Hematopoietic multipotent progenitor cell treated with erythropoietin and hydrocortisone succinate and interleukin-3 and kit ligand, for 15 days (in vitro differentiated cells): ENCODE data around the gene AP5B1.
"Not testable (repeated sequence)": the region's sequence is repeated elsewhere in the genome, so short reads cannot be mapped to it uniquely, and the experiment has no call there.

Experiments used
- DNase-seq: peaks from one replicate; pipeline ENCODE4 v3.0.0-alpha.2; 2015; ENCODE audit warnings: low spot score

AP5B1 gene

GRCh38 chr11:65786008-65786785 lies 5.4 kb upstream of the AP5B1 start:
- no peak for DNase-seq

- DNase-seq: no peak
Observed at GRCh38 chr11:65785319-65786007, 4.7 kb upstream of the AP5B1 start.

- DNase-seq: no peak
Observed at GRCh38 chr11:65782816-65783228, 2.0 kb upstream of the AP5B1 start.

GRCh38 chr11:65781962-65782815 lies 1.4 kb upstream of the AP5B1 start:
- no peak for DNase-seq

- DNase-seq: no peak
Observed at GRCh38 chr11:65781152-65781961, 581 bp upstream of the AP5B1 start.

GRCh38 chr11:65779919-65780769 lies 632 bp downstream of the AP5B1 start:
- peak; percentile 79 for DNase-seq

GRCh38 chr11:65779669-65779918 lies 1.2 kb downstream of the AP5B1 start:
- no peak for DNase-seq

- no peak for DNase-seq
Observed at GRCh38 chr11:65778901-65779668, 1.7 kb downstream of the AP5B1 start.

- no peak for DNase-seq
Observed at GRCh38 chr11:65778431-65778900, 2.3 kb downstream of the AP5B1 start.

- DNase-seq: no peak
Observed at GRCh38 chr11:65777821-65778361, 2.9 kb downstream of the AP5B1 start.

- no peak for DNase-seq
Observed at GRCh38 chr11:65777241-65777640, 3.5 kb downstream of the AP5B1 start.

- DNase-seq: no peak
Observed at GRCh38 chr11:65776710-65777141, 4.0 kb downstream of the AP5B1 start.

GRCh38 chr11:65776196-65776595 lies 4.6 kb downstream of the AP5B1 start:
- no peak for DNase-seq

GRCh38 chr11:65774525-65775306 lies 6.1 kb downstream of the AP5B1 start:
- DNase-seq: no peak

GRCh38 chr11:65773784-65774411 lies 6.9 kb downstream of the AP5B1 start:
- no peak for DNase-seq

- DNase-seq: no peak
Observed at GRCh38 chr11:65771589-65772112, 9.1 kb downstream of the AP5B1 start.

GRCh38 chr11:65770951-65771567 lies 9.7 kb downstream of the AP5B1 start:
- no peak for DNase-seq

GRCh38 chr11:65767806-65768205 lies 13.0 kb downstream of the AP5B1 start:
- not testable (repeated sequence) for DNase-seq
